Stimulated activated CD4-positive, alpha-beta T cell treated with anti-CD3 and anti-CD28 coated beads, Interleukin-1b, Interleukin-23, amount 100 ng/mL, for 1 hour (primary cell): ENCODE measurements around the gene PSPH.
"Not testable (repeated sequence)": the region's sequence is repeated elsewhere in the genome, so short reads cannot be mapped to it uniquely, and the experiment has no call there.

Experiments used
- DNase-seq, 2 donors: peaks; one replicate each; pipeline ENCODE4 v3.0.0-alpha.2; 2020; ENCODE audit warnings: low read depth in 2 of 2

Gene PSPH

DNA sequence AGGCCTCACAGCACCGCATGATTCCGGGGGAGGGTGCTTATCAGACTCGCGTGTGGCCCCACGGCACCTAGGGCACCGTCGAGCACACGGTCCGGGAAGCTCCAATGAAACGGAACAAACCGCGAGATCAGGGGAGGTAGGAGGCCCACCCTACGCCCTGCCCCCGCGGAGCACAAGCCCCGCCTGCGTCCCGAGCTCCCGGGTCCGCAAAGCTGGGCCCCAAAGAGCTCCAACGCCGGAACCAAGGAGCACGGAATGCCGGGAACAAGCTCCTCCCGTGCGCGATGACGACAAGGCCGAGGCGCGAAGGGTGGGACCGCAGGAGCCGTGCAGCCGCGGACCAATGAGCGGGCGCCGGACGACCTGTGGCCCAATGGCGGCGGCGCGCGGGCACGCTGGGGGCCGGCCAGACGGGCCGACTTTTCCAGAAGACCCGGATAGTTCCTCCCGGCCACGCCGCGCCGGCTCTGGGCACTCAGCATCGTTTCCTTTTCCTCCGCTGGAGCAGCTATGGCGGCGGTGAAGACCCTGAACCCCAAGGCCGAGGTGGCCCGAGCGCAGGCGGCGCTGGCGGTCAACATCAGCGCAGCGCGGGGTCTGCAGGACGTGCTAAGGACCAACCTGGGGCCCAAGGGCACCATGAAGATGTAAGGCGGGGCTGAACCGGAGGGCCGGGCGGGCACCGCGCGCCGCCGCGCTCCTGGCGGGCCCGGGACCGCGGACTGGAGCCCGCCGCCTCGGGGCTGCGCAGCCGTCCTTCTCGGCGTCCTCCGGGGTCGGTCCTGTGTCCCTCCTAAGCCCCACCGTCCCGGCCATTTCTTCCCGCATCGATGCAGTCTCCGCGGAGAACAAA lies at the start of gene PSPH, which contains the start of gene CCT6A:
Gene PSPH (minus strand): TSS at position 106 of the 853 bp plus-strand sequence. CDS start 30,232 bp downstream, outside the sequence.
Gene CCT6A (plus strand): TSS at position 427 of the 853 bp plus-strand sequence. CDS start 84 bp downstream, at position 511.
- peak; percentile 59 to 79 for DNase-seq

DNA sequence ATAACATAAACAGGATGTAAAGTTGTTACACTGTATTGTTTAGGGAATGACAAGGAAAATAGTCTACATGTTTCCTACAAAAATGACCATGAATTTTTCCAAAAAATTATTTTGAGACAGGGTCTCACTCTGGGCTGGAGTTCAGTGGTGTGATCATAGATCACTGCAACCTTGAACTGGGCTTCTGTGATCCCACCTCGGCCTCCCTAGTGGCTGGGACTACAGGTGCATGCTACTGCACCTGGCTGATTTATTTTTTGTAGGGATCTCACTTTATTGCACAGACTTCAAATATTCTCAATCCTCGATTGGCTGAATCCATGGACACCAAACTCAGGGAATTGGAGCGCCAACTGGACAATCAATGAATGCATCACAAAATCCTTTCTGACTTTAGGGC lies 48.4 kb upstream of the PSPH start:
- no peak for DNase-seq

DNA sequence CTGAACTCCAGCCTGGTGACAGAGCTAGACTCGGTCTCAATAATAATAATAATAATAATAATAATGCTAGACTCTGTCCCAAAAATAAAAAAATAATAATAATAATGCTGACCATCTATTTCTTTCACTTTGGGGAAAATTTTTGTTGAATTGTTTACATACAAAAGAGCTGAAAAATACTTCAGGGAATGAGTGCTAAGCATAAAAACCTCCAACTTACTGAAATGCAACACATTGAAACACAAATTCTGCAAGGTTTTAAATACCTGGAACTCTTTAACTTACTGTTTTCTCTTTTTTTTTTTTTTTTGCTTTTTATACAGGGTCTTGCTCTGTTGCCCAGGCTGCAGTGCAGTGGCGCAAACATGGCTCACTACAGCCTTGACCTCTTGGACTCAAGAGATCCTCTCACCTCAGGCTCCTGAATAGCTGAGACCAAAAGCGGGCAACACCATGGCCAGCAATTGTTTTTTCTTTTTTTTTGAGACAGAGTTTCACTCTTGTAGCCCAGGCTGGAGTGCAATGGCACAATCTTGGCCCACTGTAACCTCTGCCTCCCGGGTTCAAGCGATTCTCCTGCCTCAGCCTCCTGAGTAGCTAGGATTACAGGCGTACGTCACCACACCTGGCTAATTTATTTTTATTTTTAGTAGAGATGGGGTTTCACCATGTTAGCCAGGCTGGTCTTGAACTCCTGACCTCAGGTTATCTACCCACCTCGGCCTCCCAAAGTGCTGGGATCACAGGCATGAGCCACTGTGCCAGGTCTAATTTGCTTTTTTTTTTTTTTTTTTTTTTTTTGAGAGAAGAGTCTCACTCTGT lies 47.2 kb upstream of the PSPH start:
- DNase-seq = not testable (repeated sequence)

DNA sequence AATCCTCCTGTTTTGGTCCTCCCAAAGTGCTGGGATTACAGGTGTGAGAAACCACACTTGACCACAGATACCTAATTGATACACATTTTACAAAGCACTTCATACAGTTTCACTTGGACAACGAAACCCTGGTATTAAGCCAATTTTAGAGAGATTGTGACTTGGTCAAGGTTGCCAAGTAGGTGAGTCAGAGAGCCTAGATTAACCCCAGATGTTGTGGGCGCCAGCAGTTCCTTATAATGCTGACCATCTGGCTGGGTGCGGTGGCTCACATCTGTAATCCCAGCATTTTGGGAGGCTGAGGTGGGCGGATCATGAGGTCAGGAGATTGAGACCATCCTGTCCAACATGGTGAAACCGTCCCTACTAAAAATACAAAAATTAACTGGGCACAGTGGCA lies 46.5 kb upstream of the PSPH start:
- DNase-seq = no peak

DNA sequence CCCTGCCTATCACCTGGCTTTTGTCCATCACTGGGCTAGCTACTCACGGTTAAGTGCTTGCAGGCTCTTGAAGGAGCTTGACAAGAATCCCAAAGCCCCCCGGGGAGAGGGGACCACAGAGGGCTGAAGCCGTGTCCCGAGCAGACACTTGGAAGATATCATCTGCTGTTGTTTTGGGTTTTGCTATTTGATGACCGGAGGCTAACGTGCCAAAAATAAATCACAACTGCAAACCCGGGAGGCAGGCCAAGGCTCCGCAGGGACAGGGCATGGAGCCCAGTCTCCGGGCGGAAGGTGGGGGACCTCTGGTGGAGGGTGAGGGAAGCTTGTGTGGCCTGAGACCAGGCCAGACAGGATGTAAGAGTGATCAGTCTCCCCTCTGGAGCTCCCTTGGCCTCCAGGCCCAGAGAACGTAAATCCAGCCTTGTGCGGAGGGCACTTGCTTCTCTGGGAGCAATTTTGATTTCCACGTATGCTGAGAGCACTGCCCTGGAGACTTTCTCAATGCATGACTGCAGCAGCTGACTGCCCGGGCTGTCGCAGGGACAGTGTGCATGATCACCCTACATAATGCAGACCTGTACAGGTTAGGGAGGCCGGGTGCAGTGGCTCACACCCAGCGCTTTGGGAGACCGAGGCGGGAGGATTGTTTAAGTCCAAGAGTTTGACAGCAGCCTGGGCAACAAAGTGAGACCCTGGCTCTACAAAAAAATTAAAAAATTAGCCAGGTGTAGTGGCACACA lies 41.7 kb upstream of the PSPH start, which contains the start of gene PHKG1:
Gene PHKG1 (minus strand): TSS at position 164 of the 743 bp plus-strand sequence. CDS start 4,011 bp downstream, outside the sequence.
- DNase-seq = no peak

DNA sequence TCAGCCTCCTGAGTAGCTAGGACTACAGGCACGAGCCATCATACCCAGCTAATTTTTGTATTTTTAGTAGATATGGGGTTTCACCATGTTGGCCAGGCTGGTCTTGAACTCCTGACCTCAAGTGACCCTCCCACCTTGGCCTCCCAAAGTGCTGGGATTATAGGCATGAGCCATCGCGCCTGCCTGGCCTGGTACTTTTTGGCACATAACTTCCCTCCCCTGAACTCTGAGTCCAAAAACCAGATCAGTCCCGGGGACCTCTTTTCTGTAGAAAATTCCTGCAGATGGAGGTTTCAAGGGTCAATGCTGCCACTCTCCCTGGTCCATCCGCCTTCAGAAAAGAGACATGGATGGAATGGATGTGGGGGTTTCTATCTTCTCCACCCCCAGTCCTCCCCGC lies 41.1 kb upstream of the PSPH start:
- not testable (repeated sequence) for DNase-seq

DNA sequence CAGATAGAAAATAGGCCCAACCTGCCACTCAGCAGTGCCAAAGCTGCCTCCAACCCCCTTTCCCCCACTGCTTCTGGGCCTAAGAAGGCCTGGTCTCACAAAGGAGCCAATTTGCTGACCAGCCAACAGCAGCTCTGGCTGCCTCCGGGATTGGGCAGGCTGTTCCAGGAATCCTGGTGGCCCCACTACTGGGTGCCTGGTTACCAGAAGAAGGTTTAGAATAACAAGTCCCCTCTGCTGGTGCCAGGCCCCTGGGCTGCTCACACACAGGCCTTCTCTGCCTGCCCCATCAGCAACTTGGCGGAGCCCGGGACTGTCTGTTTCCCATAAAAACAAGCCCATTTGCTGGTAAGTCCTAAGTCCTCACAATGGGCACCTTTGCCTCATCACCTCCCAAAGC lies 40.3 kb upstream of the PSPH start:
- DNase-seq = no peak

DNA sequence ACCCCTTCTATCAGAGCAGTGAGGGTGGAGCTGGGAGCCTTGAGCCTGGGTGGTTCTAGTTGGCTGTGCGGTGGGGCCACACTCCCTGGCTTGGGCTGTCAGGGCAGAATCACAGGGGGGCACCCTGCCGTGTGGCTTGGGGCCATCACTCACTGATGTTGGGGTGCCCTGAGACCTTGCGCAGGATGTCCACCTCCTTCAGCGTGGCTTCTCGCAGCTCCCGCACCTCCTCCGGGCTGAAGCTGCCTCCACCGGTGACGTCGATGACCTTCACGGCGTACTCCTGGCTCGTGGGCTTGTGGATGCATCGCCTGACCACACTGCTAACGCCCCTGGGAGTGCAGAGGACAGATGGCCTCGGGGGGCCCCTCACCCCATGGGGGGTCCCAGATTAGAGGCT lies 36.2 kb upstream of the PSPH start:
- no peak for DNase-seq

DNA sequence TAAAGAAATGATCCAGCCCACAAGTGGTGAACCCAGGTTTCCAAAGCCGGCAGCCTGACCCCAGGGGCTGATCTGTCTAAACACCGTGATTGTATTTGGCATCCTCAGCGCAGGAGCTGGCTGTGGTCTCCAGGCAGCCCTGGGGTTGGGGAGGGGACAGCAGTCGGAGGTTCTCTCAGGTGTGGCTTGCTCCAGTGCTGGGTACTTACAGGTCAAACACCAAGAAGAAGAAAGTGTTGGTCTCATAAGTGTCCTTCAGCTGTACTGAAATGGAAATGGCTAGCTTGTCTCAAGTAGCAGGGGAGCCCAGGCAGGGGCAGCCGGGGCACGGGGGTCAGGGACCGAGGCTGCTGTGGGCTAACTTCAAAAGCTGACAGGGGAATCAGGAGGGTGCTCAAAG lies 35.5 kb upstream of the PSPH start:
- no peak for DNase-seq

DNA sequence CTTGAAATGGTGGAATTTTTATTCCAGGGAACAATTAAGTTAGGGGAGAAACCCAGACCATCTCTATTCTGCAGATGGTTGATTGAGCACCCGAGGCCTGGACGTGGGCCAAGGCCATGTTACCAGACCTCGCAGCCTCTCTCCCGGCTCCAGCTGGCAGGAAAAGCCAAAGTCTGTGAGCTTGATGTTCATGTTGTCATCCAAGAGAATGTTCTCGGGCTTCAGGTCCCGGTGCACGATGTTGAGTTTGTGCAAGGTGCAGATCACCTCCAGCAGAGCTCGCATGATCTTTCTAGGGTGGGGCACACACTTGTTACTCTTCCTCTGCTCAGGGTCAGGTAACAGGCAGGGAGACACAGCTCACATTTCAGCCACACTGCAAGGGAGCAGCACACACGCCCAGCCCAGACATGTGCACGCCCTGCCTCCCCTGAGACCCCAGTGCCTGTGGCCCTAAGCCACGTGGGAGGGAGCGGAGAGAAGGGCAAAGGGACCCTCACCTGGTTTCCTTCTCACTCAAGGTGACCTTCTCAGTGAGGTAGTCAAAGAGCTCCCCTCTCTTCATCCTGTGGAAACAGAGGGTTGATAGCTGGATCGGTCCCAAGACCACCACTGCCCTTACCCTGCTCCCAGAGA lies 32.0 kb upstream of the PSPH start:
- DNase-seq = no peak

DNA sequence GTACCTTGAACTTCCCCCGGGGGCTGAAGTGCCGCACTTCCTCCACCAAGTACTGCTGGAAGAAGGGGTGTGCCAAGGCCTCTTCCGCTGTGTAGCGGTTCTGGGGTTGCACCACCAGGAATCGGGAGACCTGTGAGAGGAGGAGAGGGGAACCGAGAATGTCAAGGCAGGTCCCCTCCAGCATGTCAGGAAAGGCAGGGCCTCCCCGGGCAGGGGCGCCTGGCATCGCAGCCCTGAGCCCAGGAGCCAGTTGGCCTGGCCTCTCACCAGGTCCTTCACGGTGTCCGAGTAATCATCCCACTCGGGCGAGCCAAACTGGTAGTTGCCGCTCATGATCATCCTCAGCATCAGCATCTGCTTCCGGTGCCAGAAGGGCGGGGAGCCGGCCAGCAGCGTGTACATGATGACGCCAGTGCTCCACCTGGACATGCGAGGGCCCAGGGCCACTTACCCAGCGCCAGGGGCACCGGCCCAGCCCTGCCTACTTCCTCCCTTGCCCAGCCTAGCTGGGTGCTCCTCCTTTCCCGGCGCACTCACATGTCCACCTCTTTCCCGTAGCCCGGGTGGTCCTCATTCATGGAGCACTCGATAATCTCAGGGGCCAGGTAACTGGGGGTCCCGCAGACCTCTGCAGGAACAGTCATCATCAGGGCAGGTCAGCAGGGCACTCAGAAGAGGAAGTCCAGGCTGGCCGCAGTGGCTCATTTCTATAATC lies 30.5 kb upstream of the PSPH start:
- DNase-seq = no peak

DNA sequence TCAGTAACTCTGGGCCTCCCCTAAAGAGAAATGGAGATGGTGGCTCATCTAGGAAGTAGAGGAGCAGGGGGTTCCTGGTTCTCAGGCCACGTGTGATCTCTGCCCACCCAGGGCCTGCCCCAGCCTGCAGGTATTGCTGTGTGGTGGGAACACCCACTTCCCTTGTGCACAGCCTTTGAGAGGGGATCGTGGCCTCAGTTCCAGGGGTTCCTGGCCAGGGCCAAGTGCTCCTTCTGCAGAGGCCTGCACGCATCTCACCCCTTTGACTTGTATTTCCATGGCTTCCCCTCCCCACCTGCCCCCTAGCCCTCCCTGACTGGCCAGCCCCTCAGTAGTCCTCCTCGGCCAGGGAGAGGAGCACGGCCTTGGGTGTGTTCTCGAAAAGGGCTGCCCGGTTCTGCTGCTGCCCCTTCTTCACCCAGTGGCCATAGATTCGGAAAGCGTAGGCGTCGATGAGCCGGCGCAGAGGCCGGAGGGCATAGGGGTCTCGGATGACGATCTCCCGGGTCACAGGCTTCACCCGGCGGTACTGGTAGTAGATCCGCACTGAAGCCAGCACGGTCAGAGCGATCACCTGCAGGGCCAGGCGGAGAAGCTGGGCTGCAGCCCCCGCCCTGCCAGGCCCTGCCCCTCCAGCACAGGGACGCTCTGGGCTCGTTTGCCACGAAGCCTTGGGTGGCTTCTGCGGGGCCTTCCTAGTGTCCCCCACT lies 29.6 kb upstream of the PSPH start:
- not testable (repeated sequence) for DNase-seq

DNA sequence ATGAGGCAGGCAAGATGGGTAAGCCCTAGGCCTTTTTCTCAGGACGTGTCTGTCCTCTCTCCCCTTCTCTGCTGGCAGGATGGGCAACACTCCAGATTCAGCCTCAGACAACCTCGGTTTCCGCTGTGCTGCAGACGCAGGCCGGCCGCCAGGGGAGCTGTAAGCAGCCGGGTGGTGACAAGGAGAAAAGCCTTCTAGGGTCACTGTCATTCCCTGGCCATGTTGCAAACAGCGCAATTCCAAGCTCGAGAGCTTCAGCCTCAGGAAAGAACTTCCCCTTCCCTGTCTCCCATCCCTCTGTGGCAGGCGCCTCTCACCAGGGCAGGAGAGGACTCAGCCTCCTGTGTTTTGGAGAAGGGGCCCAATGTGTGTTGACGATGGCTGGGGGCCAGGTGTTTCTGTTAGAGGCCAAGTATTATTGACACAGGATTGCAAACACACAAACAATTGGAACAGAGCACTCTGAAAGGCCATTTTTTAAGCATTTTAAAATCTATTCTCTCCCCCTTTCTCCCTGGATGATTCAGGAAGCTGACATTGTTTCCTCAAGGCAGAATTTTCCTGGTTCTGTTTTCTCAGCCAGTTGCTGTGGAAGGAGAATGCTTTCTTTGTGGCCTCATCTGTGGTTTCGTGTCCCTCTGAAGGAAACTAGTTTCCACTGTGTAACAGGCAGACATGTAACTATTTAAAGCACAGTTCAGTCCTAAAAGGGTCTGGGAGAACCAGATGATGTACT lies 28.4 kb upstream of the PSPH start:
- no peak for DNase-seq

DNA sequence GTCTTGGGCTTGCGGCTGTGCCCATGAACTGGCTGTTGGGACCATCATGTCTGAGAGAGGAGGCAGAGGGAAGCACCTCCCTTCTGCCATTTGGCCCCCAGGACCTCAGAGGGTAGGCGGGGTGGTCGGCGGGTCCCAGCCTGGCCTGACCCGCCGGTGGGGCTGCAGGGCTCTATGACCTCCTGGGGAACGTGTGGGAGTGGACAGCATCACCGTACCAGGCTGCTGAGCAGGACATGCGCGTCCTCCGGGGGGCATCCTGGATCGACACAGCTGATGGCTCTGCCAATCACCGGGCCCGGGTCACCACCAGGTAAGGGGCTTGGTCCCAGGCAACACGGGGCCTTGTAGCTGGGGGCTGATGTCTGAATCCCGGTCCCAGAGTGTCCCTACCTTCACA lies 27.0 kb upstream of the PSPH start:
- DNase-seq = no peak

DNA sequence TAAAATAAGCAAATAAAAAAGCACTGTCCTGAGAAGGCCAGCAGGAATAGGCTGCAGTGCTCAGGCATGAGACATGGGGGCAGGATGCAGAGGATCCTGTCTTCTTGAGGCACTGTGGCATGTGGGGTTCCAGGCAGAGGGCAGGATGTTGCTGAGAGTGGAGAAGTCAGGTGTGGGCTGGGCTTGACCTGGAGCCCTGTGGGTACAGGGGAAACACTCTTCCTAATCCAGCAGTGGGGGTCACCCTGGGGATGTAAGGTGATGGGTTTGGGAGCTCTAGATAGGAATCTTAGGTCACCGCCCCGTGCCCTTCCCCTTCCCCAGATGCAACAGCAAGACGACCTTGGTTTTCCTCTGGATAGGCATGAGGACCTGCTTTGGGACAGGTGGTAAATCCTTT lies 26.4 kb upstream of the PSPH start:
- DNase-seq = no peak

DNA sequence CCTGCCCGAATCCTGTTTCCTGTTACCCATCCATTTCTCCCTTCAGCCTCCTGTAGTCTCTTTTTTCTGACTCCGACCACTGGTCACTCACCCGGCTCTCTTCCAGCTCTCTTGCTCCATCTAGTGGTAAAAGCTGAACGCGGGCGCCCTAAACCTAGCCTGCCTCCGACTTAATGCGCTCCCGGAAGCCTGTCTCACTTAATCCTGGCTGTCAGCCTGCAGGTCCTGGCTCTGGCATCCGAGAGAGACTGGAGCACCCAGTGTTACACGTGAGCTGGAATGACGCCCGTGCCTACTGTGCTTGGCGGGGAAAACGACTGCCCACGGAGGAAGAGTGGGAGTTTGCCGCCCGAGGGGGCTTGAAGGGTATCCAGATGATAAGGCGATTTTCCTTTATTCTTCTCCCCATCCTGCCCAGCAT lies 23.1 kb upstream of the PSPH start:
- peak; percentile 8 to 29 for DNase-seq

DNA sequence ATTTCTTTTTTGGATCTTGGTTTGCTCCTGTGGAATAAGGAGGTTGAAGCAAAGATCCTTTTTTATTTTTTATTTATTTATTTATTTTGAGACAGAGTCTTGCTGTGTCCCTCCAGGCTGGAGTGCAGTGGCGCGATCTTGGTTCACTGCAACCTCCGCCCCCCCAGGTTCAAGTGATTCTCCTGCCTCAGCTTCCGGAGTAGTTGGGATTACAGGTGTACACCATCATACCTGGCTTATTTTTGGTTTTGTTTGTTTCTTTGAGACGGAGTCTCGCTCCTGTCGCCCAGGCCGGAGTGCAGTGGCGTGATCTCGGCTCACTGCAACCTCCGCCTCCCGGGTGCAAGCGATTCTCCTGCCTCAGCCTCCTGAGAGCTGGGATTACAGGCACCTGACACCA lies 15.1 kb upstream of the PSPH start:
- DNase-seq = not testable (repeated sequence)

DNA sequence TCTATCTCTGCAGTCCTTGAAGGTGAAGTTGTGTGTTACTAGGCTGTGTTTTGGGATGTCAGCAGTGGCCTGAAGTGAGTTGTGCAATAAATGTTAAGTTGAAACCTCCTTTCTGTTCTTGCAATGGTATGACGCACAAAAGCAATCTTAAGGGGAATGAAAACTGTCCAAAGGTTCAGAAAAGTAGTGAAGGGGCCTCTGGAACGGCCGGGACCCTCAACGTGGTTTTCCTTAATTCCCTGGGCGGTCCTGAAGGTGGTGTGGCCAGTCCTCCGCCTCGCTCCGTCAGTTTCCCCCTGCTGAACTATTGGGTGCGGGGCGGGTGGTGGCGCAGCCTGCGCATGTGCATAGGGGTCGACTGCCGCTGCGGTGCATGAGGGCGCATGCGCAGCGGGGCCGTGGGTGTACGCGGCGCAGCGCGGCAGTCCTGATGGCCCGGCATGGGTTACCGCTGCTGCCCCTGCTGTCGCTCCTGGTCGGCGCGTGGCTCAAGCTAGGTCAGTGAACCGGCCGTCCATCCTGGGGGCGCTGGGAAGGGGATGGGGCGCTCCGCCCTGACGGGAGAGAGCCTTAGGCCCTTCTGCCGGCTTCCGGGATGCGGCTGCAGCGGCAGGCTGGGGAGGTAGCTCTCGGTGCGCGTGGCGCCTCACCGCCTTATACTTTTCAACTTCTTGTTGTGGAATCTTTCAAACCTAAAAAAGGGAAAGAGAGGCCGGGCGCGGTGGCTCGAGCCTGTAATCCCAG lies 12.8 kb upstream of the PSPH start, which contains the start of gene SUMF2:
Gene SUMF2 (plus strand): TSS at position 405 of the 744 bp plus-strand sequence. CDS start 26 bp downstream, at position 431.
- peak; percentile 77 to 80 for DNase-seq
